Tibial nerve (tissue), 4 donors: ENCODE data around the gene C6orf118. TPM values are rescaled to one million over a fixed set of nuclear protein-coding genes. Genes with fewer than 3 reads are reported as not detected.

ENCODE experiments used
- DNase-seq, 2 donors: peaks; one replicate each; pipeline ENCODE4 v3.0.0-alpha.2; 2019; ENCODE audit warnings: low spot score in 2 of 2
- H3K27ac ChIP-seq, 4 donors: fragments of 200-600 bp; sonication (generic) in 3 of 4; one replicate each; pipeline ENCODE4 v1.5.1; 2017 to 2019; ENCODE audit warnings: mild to moderate bottlenecking in 1 of 4
- H3K27me3 ChIP-seq, 2 donors: fragments of 200-600 bp; sonication (generic) in 1 of 2; one replicate each; pipeline versions ENCODE4 v1.5.1 to v1.6.0; 2017 to 2019
- H3K36me3 ChIP-seq, 3 donors: fragments of 200-600 bp; sonication (generic); one replicate each; pipeline ENCODE4 v1.5.1; 2018 to 2019
- H3K4me1 ChIP-seq, 4 donors: fragments of 200-600 bp; sonication (generic) in 3 of 4; one replicate each; pipeline ENCODE4 v1.5.1; 2017 to 2019
- H3K4me3 ChIP-seq, 4 donors: fragments of 200-600 bp; sonication (generic) in 3 of 4; one replicate each; pipeline ENCODE4 v1.5.1; 2017 to 2019; ENCODE audit warnings: mild to moderate bottlenecking in 1 of 4, moderate library complexity in 1 of 4
- H3K9me3 ChIP-seq, 4 donors: fragments of 200-600 bp; sonication (generic) in 3 of 4; one replicate each; pipeline ENCODE4 v1.5.1; 2017 to 2019
- EP300 ChIP-seq, 2 donors: sonication (generic); formaldehyde crosslinking; IDR thresholded peaks; one replicate each; pipeline ENCODE4 v1.6.1; 2017; ENCODE audit warnings: antibody characterized with exemption in 2 of 2, mild to moderate bottlenecking in 1 of 2
- POLR2A ChIP-seq, 2 donors: fragments of 450-650 bp; IDR thresholded peaks; one replicate each; pipeline ENCODE4 v1.6.1; 2017; ENCODE audit warnings: antibody characterized with exemption in 2 of 2, mild to moderate bottlenecking in 2 of 2, moderate library complexity in 2 of 2
- WGBS, 2 donors: methylation state at CpG; one replicate each; pipeline ENCODE4 v1.1.5; 2018; 5-methylcytosine and 5-hydroxymethylcytosine counted together
- total RNA-seq, 4 donors: library from RNA; depleted of rRNA; stranded (reverse); fragments of >200 nt; gene quantifications; one replicate each; pipeline ENCODE4 v1.1.0, GENCODE V29; 2016
- TF ChIP-seq, protein P1 (sequence below), 5 experiments: fragments of 200-600 bp in 3 of 5; fragments of 450-650 bp in 2 of 5; sonication (generic) in 3 of 5; IDR thresholded peaks; one replicate each; pipeline ENCODE4 v1.5.1; 2016 to 2019; ENCODE audit warnings: antibody characterized with exemption in 5 of 5, mild to moderate bottlenecking in 3 of 5, moderate library complexity in 2 of 5

C6orf118 gene
- total RNA-seq, 4 donors from 2014 or later, result not detected

DNA sequence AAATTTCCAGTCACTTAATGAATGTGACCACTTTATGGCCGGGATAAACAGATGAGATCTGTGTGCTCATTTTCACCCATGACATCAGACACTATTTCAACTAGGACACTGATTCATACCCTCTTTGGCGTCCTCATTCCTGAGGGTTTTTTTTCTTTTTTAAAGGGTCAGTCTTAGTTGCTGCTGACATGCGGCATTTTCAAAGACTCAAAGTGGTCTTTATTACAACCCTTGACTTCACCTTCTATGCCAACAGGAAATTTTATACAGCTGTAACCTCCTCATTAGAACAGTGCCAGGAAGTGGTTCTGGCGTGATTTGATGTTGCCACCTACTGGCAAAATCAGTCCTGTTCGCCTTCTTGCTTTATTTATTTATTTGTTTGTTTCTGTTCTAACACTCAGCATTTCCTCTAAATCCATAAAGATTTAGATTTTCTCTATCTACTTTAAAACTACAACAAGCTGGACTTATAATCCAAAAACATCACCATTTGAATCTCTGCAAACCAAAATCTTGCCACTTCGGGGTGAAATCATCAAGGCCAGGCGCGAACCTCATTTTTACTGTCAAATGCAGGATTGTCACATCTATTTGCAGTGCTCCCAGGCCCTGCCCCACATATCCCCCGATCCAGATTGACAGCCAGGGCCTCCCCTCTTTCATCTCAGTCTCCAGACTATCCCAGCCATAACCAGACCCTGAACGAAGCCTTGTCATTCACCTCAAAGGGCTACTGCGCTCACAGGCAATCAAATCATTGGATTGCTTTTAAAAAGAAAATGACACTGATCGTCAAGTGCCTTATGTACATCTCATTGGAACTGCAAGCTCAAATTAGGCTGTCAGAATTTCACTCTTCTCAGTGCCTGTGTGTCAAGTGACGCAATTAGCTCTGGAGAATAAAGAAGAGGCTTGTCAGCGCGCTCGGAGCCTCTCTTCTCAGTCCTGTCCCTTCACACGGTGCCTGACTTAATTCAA is 77.5 kb downstream of the C6orf118 start:
- Histone ChIP-seq H3K27ac (peak overlapping the region in 3 of 4 donors; percentile 40 to 76 (median 48)), H3K9me3 (peaks cover 0 to 10% (median 1%) of the 10 kb centered on the region in 4 donors), H3K27me3 (no peaks in the 10 kb centered on the region), H3K4me3 (peak overlapping the region in 3 of 4 donors; percentile 2 to 20 (median 14)), H3K4me1 (peaks cover 0 to 5% (median 0%) of the 10 kb centered on the region in 4 donors), H3K36me3 (no peaks in the 10 kb centered on the region)
- peak in 1 of 2 donors; percentile 9 for DNase-seq
- TF ChIP-seq EP300 (IDR thresholded peaks at IDR 0.05) (no peak), POLR2A (IDR thresholded peaks at IDR 0.05) (no peak)
- TF ChIP-seq, protein P1, sequence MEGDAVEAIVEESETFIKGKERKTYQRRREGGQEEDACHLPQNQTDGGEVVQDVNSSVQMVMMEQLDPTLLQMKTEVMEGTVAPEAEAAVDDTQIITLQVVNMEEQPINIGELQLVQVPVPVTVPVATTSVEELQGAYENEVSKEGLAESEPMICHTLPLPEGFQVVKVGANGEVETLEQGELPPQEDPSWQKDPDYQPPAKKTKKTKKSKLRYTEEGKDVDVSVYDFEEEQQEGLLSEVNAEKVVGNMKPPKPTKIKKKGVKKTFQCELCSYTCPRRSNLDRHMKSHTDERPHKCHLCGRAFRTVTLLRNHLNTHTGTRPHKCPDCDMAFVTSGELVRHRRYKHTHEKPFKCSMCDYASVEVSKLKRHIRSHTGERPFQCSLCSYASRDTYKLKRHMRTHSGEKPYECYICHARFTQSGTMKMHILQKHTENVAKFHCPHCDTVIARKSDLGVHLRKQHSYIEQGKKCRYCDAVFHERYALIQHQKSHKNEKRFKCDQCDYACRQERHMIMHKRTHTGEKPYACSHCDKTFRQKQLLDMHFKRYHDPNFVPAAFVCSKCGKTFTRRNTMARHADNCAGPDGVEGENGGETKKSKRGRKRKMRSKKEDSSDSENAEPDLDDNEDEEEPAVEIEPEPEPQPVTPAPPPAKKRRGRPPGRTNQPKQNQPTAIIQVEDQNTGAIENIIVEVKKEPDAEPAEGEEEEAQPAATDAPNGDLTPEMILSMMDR (IDR thresholded peaks at IDR 0.05), result peak in 4 of 5 experiments; percentile 43 to 64 (median 56)
- 33 to 43% methylated on average over 17 of the region's 17 CpGs for WGBS, 2 donors

DNA sequence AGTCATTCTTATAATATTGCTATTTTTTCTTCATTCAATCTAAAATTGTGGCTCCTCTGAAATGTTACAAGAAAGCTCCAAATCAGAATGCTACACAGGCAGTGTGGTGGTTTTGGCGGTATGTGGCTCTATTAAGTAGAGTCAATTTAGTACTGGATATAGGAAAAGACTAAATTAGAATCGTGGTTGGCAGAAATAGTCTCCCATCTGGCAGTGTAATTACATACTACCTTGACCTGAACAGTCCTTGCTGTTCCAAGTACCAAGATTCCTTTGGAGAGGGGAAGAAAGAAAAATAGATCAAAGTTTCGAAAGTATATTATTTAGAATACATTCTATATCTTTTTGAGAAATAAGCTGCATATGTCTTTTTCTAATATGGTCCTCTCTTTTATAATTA is 78.2 kb downstream of the C6orf118 start:
- Histone ChIP-seq H3K36me3 (no peaks in the 10 kb centered on the region), H3K27me3 (no peaks in the 10 kb centered on the region), H3K4me3 (no peak overlapping the region), H3K27ac (peak overlapping the region in 2 of 4 donors; percentile 46 to 47), H3K9me3 (peaks cover 0 to 4% (median 0%) of the 10 kb centered on the region in 4 donors), H3K4me1 (peaks cover 0 to 5% (median 0%) of the 10 kb centered on the region in 4 donors)
- no peak for TF ChIP-seq POLR2A (IDR thresholded peaks at IDR 0.05)
- TF ChIP-seq, protein P1 (IDR thresholded peaks at IDR 0.05), result no peak
- TF ChIP-seq EP300 (IDR thresholded peaks at IDR 0.05), result no peak
- whole genome bisulfite sequencing, 2 donors, result 64 to 65% methylated on average over 3 of the region's 3 CpGs
- DNase-seq, result no peak
